DMS 273 treated with DMSO at 0.1 percent for 48 hours (cell line): Measurements from ENCODE around the gene CLCNKA.
"Not testable (repeated sequence)": the region's sequence is repeated elsewhere in the genome, so short reads cannot be mapped to it uniquely, and the experiment has no call there.

Source experiments
- DNase-seq: peaks from one replicate; lab custom pipeline; 2025; lab: John Stamatoyannopoulos, UW

The CLCNKA gene

DNA sequence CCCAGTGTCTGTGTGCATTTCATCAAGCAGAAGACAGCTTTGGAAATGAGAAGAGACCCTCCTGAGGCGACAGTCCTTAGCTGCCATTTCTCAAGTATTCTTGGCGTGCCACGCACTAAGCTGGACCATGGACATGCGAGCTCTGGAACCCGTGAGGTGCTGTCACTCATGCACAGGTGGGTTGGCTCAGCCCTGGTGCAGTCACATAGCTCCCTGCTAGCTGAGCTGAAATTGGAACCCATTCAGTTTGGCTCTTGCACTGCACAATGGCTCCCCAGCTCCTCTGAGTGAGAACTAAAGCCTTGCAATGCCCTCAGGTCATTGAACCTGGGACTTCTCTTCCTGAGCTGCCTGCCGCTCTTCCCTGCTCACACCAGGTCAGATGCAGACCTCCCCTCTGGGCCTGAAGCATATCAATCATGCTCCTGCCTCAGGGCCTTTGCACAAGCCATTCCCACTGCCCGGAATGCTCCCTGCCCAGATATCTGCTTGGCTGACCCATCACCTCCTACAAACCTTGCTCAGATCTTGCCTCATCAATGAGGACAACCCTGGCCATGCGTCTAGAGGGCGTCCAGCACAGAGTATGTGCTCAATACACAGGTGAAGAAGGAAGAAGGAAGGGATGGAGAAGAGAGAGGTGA, 24.1 kb upstream of the CLCNKA start:
- DNase-seq: no peak

DNA sequence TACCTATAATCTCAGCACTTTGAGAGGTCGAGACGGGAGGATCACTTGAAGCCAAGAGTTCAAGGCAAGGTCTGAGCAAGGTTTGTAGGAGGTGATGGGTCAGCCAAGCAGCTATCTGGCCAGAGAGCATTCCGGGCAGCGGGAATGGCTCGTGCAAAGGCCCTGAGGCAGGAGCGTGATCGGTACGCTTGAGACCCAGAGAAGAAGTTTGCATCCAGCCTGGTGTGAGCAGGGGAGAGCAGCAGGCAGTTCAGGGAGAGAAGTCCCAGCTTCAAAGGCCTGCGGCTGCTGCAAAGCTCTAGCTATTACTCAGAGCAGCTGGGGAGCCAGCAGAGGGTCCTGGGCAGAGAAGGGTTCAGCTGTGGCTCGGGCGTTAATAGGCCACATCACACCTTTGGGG, 22.9 kb upstream of the CLCNKA start:
- no peak for DNase-seq

DNA sequence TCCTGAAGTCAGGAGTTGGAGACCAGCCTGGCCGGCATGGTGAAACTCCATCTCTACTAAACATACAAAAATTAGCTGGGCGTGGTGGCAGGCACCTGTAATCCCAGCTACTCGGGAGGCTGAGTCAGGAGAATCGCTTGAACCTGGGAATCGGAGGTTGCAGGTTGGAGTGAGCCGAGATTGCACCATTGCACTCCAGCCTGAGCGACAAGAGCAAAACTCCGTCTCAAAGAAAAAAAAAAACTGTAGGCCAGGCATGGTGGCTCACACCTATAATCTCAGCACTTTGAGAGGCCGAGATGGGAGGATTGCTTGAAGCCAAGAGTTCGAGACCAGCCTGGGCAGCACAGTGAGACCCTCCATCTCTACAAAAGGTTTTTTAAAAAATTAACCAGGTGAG, 20.6 kb upstream of the CLCNKA start:
- not testable (repeated sequence) for DNase-seq

DNA sequence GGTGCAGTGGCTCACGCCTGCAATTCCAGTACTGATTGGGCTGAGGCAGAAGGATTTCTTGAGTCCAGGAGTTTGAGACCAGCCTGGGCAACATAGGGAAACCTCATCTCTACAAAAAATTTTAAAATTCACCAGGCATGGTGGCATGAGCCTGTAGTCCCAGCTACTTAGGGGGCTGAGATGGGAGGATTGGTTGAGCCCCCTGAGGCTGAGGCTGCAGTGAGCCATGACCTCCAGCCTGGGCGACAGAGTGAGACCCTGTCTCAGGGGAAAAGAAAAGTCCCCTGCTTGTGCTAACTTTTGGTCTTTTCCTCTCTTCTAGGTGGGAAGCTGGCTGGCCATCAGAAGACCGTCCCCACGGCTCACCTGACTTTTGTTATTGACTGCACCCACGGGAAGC, 16.2 kb upstream of the CLCNKA start:
- DNase-seq: no peak

DNA sequence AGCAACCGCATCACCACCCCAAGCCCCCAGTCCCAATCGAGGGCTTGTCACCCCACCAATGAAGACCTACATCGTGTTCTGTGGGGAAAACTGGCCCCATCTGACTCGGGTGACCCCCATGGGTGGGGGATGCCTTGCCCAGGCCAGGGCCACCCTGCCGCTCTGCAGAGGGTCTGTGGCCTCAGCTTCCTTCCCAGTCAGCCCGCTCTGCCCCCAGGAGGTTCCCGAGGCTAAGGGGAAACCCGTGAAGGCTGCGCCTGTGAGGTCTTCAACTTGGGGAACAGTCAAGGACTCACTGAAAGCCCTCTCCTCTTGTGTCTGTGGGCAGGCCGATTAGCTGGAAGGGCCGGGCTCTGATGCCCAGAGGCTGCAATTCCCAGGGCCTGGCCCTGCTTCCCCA, 15.8 kb upstream of the CLCNKA start:
- no peak for DNase-seq

DNA sequence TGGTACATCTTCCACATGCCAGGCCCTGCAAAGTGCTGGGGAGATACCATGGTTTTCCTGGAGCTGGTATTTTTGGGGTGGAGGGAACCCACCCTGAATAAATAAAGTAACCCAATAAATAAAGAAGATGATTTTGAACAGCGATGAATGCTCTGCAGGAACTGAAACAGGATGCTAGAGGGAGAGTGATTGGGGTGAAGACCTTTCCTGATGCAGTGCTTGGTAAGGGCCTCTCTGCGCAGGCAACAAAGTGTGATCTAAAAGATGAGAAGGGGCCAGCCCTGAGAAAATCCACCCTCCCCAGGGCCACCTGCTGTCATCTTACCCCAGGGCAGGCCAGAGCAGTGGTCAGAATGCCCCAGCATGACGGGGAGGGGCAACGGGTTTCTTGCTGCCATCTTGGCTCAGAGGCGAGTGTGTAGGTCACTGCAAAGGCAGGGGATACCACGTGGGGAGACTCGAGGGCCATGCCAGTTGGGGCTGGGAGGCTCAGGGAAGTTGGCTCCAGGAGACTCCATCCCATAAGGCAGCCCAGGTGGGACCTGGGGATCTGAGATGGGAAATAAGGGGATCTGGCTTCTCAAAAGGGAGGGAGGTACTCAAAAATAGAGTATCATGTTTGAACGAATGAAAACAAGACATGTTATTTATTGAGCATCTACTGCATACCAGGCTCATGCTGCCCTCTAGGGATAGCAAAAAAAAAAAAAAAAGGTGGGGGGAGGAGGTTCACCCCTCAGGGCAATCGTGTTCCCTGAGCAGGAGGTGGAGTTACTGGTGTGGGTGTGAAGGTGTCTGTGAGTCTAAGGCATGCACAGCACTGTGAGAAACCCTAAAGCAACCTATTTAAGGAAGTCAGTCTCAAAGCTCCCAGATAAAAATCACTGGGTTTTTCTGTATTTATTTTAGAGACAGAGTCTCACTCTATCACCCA, 15.0 kb upstream of the CLCNKA start:
- no peak for DNase-seq

DNA sequence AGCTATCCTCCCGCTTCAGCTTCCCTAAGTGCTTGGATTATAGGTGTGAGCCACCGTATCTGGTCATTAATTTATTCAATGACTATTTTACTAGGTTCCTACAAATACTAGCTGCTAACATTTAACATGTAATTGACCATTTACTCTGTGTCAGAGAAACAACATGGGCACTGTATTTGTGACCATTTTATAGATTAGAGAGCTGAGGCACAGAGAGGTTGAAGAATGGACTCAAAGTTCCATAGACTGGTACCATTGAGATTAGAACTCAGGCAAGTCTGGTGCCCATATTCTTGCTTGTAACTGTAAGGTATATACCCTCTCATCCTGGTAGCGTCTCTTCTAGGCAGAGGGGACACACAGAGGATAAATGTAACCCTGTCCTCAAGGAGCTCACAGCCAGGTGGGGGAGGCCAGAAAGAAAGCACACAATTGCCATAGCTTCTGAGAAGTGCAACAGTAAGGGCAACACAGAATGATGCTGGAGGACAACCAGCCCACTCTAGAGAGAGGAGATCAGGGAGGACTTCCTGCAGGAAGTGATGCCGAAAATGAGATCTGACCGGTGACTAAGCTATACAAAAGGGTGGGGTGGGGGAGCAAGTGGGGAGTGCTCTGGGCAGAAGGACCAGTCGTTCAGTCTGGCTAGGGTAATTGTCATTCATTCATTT, 14.0 kb upstream of the CLCNKA start:
- DNase-seq: no peak

DNA sequence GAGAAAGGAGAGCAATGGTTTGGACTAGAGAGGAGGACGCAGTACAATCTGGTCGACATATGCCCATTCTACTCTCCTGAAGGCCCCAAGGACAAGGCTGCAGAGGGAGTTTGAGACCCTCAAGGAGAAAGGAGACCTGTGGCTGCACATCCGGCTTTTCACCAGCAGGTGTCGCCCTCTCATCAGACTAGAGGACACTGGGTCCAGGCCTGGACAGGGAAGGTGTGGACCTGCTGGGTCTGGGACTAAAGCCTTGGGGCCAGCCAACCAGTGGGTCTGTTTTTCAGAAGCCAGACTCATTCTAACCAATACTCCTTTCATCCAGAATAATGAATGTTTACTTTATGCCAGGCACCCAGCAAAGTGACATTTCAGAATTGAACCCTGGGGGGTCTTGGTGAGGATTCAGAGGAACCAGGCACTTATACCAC, 12.8 kb upstream of the CLCNKA start:
- DNase-seq: peak; percentile 40

DNA sequence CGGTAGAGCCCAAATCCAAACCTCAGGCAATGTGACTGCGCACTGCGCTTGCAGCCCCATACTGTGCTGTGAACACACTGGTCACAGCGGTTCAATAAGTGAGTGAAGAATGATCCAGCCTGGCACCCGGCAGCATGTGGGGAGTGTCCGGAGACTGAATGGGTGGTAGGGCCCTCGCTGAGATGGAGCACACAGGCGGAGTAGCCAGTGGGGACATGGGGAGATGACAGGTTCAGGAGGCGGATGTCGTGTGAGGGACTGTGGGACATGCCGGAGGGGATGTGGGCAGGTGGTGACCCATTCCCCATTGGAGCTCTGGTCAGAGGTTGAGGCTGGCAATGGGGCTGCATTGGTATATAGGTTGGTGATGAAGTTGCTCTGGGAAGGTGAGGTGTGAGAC, 12.2 kb upstream of the CLCNKA start:
- DNase-seq: no peak

DNA sequence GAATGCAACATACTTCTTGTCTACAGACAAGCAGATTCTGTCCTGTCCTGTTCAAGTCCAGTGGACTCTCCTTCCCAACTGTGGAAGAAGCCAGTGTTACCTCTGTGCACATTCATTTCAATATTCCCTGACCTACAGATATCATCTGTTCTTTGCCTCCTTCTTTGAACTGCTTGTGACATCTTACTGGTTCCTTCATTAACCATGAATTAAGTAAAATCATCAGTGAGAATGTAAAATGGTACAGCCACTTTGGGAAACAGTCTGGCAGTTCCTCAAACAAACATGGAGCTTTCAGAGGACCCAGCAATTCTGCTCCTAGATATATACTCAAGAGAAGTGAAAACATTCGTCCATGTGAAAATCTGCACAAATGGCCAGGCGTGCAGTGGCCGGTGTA, 11.0 kb upstream of the CLCNKA start:
- DNase-seq: no peak

DNA sequence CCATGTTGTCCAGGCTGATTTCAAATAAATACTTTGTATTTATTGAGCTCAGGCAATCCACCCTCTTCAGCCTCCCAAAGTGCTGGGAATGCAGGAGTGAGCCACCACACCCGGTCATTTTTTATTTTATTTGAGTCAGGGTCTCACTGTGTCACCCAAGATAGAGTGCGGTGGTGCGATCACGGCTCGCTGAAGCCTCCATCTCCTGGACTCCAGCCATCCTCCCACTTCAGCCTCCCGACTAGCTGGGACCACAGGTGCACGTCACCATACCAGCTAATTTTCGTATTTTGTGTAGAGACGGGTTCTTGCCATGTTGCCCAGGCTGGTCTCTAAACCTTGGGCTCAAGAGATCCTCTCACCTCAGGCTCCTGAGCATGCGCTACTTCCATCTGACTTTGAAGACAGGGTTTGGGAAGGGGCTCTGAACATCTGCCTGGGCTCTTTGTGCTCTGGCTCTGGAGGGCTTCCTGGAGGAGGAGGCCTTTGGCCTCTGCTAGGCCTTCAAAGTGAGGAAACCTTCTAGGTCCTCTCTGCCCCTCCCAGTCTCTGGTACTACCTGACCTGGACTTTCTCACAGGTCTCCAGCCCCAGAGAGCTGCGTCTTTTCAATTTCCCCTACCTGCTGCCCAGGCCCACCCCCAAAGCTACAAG, 9.8 kb upstream of the CLCNKA start:
- no peak for DNase-seq

DNA sequence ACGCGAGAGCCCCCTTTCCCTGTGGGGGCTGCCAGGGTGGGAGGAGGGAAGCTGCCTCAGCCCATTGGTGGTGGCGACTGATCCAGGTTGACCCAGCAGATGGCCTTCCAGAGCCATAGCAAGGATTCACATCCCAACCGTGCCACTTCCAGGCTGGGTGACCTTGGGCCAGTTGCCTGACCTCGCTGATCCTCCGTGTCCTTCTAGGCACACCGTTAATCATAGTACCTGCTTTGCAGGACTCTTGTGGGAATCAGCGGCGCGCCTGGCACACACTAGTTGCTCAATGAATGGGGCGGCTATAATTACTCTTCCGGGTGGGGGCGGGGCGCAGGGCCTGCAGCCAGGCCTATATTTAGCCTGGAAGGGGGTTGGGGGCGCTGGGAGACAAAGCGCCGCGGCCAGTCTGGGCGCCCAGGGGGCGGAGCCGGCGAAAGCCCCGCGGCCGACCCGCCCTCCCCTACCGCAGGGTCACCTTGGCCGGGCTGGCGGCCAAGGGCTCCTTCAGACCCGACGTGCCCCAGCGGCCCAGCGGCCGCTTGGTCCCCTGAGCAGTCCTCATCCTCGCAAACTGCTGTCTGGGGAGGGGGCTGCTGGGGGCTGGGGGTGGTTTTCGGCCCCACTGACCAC, 9.1 kb upstream of the CLCNKA start:
- DNase-seq: no peak

DNA sequence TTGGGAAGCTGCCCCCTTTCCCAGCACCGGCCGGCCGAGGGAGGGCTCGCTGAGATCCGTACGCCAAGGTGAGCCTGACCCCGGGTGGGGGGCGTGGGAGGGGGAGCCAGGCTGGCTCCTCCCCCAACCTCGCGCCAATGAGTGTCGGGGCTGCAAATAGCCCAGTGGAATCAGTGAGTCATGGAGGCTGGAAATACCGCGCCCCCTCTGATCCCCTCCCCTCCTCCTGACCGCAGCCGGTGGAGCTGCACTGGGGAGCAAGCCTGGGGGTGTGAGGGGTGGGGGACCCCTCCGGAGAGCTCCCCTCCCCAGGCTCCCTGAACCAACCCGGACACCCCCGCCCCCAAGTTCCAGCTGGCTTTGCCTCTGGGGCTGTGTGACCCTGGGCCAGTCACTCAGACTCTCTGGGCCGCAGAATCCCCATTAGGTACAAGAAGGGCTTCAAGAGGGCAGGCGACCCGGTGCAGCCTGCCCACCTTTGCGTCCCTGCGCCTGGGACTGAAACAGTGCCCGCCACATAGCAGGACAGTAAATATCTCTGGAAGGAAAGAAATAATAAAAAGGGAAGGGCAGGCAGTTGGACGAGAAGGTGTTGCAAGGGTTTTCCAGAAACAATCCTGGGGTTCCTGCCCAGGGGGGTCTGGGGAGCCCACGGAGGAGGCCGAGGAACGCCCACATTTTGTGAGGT, 8.5 kb upstream of the CLCNKA start:
- no peak for DNase-seq

DNA sequence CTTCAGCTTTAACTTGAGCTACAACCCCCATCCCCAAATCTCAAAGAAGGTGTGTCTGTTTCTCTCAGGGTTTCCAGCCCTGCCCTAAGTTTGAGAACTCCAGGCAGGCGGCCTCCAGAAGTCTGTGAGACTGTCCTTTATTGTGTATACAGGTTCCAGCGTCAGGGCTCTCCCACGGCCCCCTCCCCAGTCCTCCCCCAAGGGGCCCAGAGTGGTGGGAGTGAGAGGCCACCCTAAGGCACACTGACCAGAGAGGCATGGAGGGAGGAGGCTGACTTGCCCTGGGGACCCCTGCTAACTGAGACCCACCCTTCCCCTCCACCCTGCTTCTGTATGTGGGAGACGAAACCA, 8.0 kb upstream of the CLCNKA start:
- no peak for DNase-seq

DNA sequence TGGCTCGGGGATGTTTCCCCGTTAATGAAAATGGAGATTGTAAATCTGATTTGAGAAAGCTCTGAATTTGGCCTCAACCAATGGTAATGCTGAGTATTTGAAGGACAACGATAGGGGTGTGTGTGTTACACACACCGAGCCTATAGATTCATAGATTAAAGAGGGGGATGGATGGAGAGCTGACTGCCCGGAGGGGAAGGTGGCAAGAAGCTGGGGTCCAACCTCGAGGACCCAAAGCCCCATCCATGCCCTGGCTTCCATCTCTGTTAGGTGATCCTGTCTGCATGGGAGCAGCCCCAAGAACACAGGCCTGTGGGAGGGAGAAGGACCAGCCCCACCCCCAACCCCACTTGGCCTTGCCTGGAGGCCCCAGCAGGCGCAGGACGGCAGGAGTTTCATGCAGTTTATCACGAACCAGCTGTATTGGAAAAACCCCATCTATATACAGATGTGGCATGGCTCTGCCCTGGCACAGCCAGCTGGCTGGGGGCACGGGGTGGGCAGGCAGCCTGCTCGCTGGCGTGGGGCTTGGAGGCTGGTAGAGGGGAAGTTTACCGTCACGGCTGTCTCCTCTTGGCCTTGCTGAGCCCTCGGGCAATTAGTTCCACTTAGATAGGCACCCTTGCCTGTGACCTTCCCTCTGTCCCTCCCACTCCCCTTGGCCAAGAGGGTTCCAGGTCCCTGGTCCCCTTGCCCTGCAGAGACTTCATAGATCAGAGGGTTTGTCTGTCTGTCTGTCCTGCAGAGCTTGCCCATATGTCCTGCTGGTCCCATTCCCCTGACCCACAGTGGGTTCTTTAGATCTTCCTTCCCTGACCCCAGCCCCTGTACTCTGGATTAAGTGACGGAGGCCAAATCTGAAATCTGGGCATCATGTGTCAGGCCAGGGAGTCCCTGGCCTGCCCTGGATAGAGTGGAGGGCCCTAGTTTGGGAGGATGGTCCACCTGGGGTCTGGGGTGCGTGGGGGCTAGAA, 7.0 kb upstream of the CLCNKA start:
- DNase-seq: no peak

DNA sequence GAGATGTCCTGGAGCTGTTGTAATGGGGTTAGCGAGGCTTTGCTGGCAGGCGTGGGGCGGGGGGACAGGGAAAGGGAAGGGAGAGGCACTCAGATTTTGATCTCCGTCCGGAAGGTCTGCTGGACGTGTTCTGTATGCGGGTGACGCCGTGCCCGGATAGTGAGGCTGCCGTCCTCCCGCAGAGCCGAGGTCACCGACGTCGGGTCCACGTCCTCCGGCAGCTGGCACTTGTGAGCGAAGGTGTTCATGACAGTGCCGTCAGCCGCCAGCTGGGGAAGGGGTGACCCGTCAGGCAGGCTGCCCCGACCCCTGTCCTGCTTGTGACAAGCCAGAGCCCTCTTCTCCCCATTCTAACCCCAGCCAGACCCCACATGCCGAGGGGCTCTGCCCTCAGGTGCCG, 6.3 kb upstream of the CLCNKA start:
- DNase-seq: no peak

DNA sequence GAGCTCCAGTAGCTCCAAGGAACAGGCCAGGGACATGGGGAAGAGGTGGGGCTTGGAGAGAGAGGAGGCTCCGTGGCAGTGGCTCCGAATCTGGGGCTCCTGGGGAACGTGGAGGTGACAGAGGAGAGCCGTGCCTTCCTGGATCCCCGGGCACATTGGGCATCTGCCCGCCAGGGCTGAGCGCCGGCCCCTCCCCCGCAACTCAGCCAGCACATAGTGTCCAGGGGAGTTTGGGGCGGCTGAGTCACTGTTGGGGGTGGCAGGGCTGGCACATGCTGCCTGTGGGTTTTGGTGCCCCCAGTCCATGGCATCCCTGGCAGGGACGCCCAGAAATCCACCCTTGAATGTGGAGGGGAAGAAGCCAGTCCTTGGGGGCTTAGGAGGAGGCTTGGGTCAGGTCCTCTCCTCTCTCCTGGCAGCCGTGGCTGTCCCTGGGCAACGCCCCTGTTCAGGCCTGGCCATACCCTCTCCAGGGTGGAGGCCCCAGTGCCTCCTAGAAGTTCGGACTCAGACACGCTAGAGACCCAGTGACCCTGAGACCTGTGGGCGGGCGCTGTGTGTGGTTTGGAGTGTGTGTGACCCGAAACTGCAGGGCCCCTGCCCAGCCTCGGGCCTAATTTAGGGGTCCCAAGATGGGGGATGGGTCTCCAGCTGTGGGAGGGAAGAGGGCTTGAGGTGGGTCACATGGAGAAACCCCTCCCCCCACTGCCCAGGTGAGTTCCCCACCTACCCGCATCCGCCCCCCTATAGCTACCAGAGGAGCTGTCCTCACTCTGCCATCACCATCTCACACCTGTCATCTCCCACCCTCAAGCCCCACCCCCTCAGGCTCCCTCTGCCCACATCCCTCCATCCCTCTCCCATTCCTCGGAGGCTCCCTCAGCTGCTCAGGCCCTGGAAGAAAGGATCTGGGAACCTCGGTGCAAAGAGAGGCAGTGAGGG, 5.6 kb upstream of the CLCNKA start:
- DNase-seq: no peak

DNA sequence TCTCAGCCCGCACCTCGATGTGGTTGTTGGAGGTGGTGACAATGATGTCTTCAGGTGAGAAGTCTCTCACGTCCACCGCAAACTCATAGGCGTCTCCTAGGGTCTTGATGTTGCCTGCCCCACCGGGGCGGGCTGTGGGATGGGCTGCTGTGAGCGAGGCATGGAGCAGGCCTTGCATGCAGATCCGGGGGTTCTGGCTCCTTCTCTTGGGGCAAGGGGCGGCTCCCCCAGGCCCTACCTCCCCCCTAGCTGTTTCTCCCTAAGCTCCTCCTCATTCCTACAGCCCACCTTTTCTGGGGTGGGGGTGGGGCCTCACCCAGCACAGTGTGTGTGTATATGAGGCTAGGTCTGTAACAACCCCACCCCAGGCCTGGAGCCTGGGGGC, 4.8 kb upstream of the CLCNKA start:
- no peak for DNase-seq
